22Rv1 (cell line): ENCODE results near the gene P2RX2.

ENCODE experiments used
- CTCF ChIP-seq: fragments of 450-650 bp; IDR thresholded peaks from 2 replicates; pipeline ENCODE4 v1.5.1; 2017; ENCODE audit warnings: mild to moderate bottlenecking
- ZFX ChIP-seq: fragments of 450-650 bp; IDR thresholded peaks from 2 replicates; pipeline ENCODE4 v1.6.1; 2017; ENCODE audit warnings: antibody characterized with exemption, borderline replicate concordance

GRCh38 chr12:132611620-132612019 lies 7.0 kb upstream of the P2RX2 start:
- TF ChIP-seq CTCF = no peak
- TF ChIP-seq ZFX = no peak
